HG03571 (cell line): ENCODE measurements around the gene OSBPL5.
"Not testable (repeated sequence)": the region's sequence is repeated elsewhere in the genome, so short reads cannot be mapped to it uniquely, and the experiment has no call there.

ENCODE experiments used
- ATAC-seq: cut with Tn5 transposase; IDR thresholded peaks from one replicate; pipeline ENCODE4 v1.9.1; 2021; ENCODE audit not compliant: unreplicated experiment

The OSBPL5 gene

GRCh38 chr11:3123761-3124733 lies 41.1 kb downstream of the OSBPL5 start:
- no peak for ATAC-seq

DNA sequence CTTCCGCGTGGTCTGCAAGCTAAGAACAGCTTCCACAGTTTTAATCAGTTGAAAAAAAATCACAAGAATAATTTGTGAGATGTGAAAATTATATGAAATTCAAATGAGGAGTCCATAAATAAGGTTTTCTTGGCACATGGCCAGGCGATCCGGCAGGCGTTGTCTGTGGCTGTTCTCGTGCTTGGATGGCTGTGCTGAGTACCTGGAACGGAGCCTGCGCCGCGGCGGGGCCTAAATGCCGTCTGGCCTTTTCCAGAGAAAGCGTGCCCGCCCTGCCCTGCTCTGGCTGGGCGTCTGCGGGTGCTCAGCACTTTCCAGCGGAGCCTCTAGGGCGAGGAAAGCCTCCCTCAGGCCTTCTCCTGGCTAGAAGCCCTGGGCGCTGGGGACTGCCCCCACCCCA lies 41.8 kb downstream of the OSBPL5 start:
- no peak for ATAC-seq

- no peak for ATAC-seq
Observed at GRCh38 chr11:3122775-3123201, 42.3 kb downstream of the OSBPL5 start.

GRCh38 chr11:3121931-3122774 lies 43.0 kb downstream of the OSBPL5 start:
- ATAC-seq = no peak

DNA sequence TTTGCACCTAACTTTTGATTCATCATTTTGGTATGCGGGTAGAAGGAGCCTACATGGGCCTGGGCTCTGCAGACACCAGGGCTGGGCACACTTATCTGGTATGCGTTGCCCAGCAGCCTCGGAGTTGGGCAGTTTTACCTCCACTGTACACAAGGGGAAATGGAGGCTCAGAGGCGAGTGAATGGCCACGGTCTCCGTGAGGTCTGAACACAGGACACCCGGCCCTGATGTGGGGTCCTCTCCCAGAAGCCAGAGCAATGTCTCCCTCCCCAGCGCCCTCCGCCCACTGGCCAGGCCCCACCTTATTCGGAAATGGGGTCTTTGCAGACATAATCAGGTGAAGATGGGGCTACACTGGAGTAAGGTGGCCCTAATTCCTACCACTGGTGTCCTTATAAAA lies 43.7 kb downstream of the OSBPL5 start:
- ATAC-seq = no peak

DNA sequence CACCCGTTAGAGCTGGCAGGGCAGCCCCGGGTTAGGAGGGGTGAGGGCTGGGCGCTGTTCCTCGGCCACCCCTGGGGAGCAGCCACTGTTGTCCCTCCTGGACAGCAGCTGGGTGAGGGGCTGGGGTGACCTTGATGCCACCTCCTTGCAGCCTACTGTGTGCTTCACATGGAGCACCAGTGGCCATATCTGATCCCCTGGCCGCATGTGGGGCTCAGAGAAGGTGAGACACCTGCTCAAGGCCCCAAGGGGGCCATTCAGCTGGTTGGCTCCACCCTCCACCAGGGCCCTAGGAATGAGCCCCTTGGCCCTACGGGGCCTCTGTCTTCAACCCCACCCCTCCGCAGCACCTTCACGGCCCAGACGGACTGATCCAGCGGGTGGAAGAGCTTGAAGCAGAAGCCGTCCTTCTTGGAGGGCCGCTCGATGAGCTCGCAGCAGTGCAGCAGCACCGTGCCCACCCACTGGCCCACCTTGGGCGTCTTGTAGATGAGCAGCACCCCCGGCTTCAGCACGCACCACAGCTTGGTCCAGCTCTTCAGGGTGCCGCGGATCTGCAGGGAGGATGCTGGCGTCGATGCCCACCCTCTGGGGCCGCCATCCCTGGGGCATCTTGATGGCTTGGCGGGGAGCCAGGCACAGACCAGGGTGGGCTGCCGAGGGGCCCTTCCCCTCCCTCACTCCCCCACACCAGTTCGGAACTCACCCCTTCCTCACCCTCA lies 44.9 kb downstream of the OSBPL5 start:
- ATAC-seq = no peak

- no peak for ATAC-seq
Observed at GRCh38 chr11:3119141-3119821, 45.8 kb downstream of the OSBPL5 start.

GRCh38 chr11:3115321-3115720 lies 49.8 kb downstream of the OSBPL5 start:
- no peak for ATAC-seq

- not testable (repeated sequence) for ATAC-seq
Observed at GRCh38 chr11:3113661-3114060, 51.4 kb downstream of the OSBPL5 start.

GRCh38 chr11:3111919-3112690 lies 53.0 kb downstream of the OSBPL5 start:
- ATAC-seq = no peak

DNA sequence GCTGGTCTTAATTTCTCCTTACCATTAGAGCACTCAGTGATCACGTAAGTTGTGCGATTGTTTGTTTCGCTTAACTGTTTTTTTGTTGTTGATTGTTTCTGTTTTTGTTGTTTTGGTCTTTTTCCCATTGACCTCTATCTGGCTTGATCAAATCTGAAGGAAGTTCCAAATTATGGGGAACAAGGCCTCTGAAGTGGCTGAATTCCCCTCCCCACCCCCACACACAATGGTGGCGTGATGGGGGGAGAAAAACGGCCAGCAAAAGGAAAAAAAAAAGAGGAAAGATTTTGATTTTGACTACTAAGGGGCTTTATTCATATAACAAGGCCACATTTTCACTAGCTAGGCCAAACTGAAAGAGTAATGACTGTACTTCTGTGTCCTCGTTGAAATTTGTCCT lies 53.6 kb downstream of the OSBPL5 start:
- no peak for ATAC-seq

DNA sequence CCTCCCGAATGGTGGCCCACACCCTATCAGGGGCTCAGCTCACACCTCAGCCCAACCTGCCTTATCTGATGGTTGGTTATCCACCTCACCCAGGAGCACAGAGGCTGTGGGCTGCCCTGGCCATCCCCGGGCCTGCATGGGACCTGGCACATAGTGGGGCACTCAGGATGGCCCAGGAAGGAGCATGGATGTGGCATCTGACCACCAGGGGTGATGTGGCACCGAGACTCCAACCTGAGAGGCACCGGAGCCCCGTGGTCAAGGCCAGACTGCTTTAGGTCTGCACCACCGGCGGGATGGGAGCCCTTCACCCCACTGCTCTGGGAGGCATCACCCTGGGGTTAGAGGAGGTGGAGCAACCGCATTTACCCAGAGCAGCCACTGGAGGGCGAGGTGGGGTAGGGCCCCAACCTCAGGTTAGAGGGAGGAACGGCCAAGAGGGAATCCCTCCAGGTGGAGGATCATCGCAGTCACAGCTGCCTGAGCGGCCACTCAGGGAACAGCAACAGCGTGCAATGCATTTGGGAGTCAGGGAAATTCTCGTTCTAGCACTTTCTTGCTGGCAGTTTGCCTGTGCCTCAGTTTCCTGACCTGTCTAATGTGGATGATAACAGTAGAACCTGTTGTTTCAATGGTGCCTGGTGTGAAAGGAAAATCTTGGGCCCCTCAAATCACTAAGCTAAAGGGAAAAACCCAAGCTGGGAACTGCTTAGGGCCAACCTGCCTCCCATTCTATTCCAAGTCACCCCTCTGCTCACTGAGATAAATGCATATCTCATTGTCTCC lies 55.0 kb downstream of the OSBPL5 start:
- ATAC-seq = no peak

DNA sequence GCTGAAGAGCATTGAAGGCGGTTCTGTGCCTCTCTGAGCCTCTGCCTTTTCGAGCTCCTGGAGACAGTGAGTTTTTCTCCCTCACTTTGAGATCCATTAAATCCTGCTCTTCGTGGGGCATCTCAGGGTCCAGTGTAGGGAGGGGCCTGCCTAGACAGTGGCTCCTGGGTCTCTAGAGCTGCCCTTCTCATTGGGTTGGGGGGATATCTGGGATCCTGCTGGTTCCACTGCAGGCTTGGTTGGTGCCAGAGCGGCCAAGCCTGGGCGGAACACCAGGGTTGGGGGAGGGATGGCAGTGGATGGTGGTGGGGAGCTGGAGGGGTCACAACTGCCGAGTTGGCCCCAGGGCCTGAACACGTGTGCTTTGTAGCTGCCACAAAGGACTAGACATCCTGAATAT lies 55.7 kb downstream of the OSBPL5 start:
- no peak for ATAC-seq

DNA sequence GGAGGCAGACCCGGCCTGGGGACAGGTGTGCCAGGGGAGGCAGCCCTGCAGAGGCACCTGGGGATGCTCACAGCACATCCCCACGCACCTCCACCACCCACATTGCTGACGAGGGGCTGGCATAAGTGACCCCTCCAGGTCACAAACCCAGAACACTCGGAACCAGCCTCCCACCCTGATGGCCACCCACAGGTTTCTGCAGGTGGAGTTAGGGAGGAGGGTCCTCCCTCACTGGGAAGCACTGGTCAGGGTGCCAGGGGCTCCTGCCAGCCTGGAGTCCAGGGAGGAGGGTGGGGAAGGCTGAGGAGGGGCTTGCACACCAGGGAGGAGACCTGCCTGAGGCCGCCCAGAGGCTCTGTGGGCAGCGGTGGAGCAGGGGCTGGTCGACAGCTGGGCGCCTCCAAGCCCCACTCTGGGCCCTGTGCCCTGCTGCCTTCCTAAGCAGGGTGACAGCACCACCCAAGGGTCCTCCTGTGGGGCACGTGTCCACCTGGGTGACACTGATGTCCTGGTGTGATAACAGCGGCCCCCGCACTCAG lies 56.9 kb downstream of the OSBPL5 start:
- no peak for ATAC-seq

GRCh38 chr11:3107608-3108182 lies 57.4 kb downstream of the OSBPL5 start:
- no peak for ATAC-seq

DNA sequence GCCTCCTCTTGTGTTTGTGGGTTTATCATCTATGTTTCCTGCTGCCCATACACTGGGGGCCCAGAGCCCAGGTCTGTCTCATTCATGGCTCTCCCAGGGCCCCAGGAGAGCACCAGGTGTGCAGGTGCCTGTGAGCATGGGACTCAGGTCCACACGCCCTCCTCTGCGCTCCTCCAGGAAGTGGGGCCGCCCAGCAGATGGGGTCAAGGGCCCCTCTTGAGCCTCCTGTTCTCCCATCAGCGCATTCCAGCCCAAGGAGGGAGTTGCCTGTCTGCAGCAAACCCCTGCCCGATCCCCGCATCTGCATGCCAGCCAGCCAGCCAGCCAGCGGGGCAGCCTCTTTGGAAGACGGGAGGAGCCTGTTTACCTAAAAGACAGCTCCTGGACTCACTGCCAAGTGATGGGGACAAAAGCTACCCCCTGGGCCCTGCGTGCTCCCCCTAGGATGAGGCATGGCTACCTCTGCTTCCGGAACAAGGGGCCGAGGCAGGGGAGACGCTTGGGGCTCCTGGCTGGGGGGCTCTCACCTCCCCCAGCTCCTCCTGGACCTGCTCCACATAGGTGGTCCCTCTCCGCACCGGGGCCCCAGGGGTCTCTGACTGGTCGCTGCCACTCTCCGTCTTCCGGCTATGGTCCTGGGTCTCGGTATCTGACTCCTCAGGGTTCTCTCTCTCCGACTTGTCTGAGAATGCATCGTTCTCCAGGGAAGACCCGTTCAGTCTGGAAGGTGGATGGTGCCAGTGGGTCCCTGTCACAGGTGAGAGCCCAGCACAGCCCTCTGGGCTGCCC lies 58.2 kb downstream of the OSBPL5 start:
- ATAC-seq = no peak
